NB4 (cell line): ENCODE measurements around the gene DOCK4.

Source experiments
- POLR2A ChIP-seq: IDR thresholded peaks from 2 replicates; pipeline ENCODE4 v1.6.1; 2011; ENCODE audit warnings: mild to moderate bottlenecking; ENCODE audit not compliant: insufficient read length; ENCODE audit errors: extremely low read depth
- TF ChIP-seq, protein P1 (sequence below): IDR thresholded peaks from one replicate; pipeline ENCODE4 v1.5.1; 2012; ENCODE audit warnings: low read depth, low read length
- TF ChIP-seq, protein P2 (sequence below): IDR thresholded peaks from 2 replicates; pipeline ENCODE4 v1.6.1; 2011; ENCODE audit warnings: low read depth, low read length

DNA sequence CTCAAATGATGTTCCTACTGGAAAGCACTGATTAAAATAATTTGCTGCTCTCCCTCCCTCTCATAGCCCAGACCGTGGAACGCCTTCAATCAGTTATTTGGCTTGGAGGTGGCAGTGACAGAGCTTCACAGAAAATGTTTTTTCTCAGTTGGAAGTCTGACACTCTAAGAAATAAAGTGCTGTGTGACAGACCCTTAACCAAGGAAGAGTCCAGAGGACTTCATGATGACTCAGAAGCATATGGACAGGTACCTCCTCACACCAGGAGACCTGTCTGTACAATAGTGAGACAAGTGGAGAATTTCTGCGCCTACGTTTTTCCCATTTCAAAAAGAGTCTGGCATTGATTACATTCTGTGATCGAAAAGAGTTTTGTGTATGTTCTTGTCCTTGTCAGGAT is 295.5 kb downstream of the DOCK4 start:
- TF ChIP-seq, protein P1, sequence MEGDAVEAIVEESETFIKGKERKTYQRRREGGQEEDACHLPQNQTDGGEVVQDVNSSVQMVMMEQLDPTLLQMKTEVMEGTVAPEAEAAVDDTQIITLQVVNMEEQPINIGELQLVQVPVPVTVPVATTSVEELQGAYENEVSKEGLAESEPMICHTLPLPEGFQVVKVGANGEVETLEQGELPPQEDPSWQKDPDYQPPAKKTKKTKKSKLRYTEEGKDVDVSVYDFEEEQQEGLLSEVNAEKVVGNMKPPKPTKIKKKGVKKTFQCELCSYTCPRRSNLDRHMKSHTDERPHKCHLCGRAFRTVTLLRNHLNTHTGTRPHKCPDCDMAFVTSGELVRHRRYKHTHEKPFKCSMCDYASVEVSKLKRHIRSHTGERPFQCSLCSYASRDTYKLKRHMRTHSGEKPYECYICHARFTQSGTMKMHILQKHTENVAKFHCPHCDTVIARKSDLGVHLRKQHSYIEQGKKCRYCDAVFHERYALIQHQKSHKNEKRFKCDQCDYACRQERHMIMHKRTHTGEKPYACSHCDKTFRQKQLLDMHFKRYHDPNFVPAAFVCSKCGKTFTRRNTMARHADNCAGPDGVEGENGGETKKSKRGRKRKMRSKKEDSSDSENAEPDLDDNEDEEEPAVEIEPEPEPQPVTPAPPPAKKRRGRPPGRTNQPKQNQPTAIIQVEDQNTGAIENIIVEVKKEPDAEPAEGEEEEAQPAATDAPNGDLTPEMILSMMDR: no peak
- TF ChIP-seq, protein P2, sequence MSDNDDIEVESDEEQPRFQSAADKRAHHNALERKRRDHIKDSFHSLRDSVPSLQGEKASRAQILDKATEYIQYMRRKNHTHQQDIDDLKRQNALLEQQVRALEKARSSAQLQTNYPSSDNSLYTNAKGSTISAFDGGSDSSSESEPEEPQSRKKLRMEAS: no peak
- no peak for TF ChIP-seq POLR2A
